OCI-LY7 (cell line): ENCODE results near the gene TRAF5. TPM values are rescaled to one million over a fixed set of nuclear protein-coding genes. Genes with fewer than 3 reads are reported as not detected.

Experiments used
- BruUV-seq: library from RNA; stranded (reverse); fragments of 400-500 nt; replicated peaks from 2 replicates; lab custom pipeline; 2021; lab: Mats Ljungman, UMichigan
- CTCF ChIA-PET: fragments of 300-600 bp; sonication (Branson Sonifier 250); formaldehyde crosslinking; loops from one replicate; lab custom pipeline; 2022; ENCODE audit warnings: antibody characterized with exemption; ENCODE audit not compliant: unreplicated experiment; lab: Charles Lee
- POLR2A ChIA-PET: fragments of 300-600 bp; sonication (Branson Sonifier 250); formaldehyde crosslinking; loops from one replicate; lab custom pipeline; 2022; ENCODE audit warnings: antibody characterized with exemption; lab: Charles Lee
- DNase-seq: peaks from one replicate; pipeline ENCODE4 v3.0.0-alpha.2; 2015; ENCODE audit warnings: low spot score
- H2AFZ ChIP-seq: fragments of 200-600 bp; sonication (generic), shearing (Covaris generic); 2 replicates; pipeline ENCODE4 v1.6.1; 2014; ENCODE audit warnings: mild to moderate bottlenecking, antibody characterized with exemption, low read length, moderate library complexity
- H3K27ac ChIP-seq: fragments of 200-600 bp; sonication (generic); 2 replicates; pipeline ENCODE4 v1.5.1; 2014; ENCODE audit warnings: mixed run types, low read depth, mild to moderate bottlenecking, moderate library complexity, low read length, inconsistent platforms; ENCODE audit not compliant: poor library complexity, severe bottlenecking
- H3K36me3 ChIP-seq: fragments of 200-600 bp; sonication (generic); 2 replicates; pipeline ENCODE4 v1.6.1; 2014; ENCODE audit warnings: mild to moderate bottlenecking, antibody characterized with exemption, low read length, moderate library complexity, mixed read lengths; ENCODE audit not compliant: insufficient read depth
- H3K4me1 ChIP-seq: fragments of 200-600 bp; sonication (generic); 2 replicates; pipeline ENCODE4 v1.5.1; 2014; ENCODE audit warnings: mild to moderate bottlenecking, low read length; ENCODE audit not compliant: insufficient read depth, poor library complexity, severe bottlenecking
- H3K4me2 ChIP-seq: fragments of 200-600 bp; sonication (generic); 2 replicates; pipeline ENCODE4 v1.6.1; 2014; ENCODE audit warnings: mild to moderate bottlenecking, low read length
- H3K4me3 ChIP-seq: fragments of 200-600 bp; sonication (generic); 2 replicates; pipeline ENCODE4 v1.5.1; 2014; ENCODE audit warnings: mild to moderate bottlenecking, low read depth, low read length; ENCODE audit not compliant: poor library complexity, severe bottlenecking
- H3K79me2 ChIP-seq: fragments of 200-600 bp; sonication (generic); 2 replicates; pipeline ENCODE4 v1.6.1; 2016; ENCODE audit warnings: low read depth, mild to moderate bottlenecking, low read length, moderate library complexity, mixed read lengths; ENCODE audit not compliant: insufficient read depth
- H3K9me2 ChIP-seq: fragments of 200-600 bp; sonication (generic); 2 replicates; pipeline ENCODE4 v1.6.1; 2016; ENCODE audit warnings: mild to moderate bottlenecking, low read length, mixed read lengths; ENCODE audit not compliant: insufficient read depth
- H3K9me3 ChIP-seq: fragments of 200-600 bp; sonication (generic); 2 replicates; pipeline ENCODE4 v1.6.1; 2014; ENCODE audit warnings: mild to moderate bottlenecking, mixed run types, low read length, mixed read lengths
- H4K20me1 ChIP-seq: fragments of 200-600 bp; sonication (generic); 2 replicates; pipeline ENCODE4 v1.6.1; 2014; ENCODE audit warnings: mild to moderate bottlenecking, antibody characterized with exemption, low read length, moderate library complexity, mixed read lengths; ENCODE audit not compliant: insufficient read depth
- EZH2phosphoT487 ChIP-seq: fragments of 200-600 bp; sonication (generic); IDR thresholded peaks from 2 replicates; pipeline ENCODE4 v1.6.1; 2018; ENCODE audit warnings: low read depth, borderline replicate concordance, mild to moderate bottlenecking, mixed run types, antibody characterized with exemption, low read length, moderate library complexity, mixed read lengths
- intact Hi-C: fragments of 100-400 bp; cut with micrococcal nuclease; formaldehyde crosslinking; loops from one replicate; pipeline ENCODE4 v1.10.0; 2022; ENCODE audit not compliant: unreplicated experiment
- total RNA-seq, 2 experiments: library from RNA; depleted of rRNA in 1 of 2; stranded (reverse); fragments of >200 nt in 1 of 2; shearing (Covaris generic) in 1 of 2; gene quantifications; 2 replicates each; pipeline ENCODE4 v1.2.3, GENCODE V29; 2014 to 2022
- TF ChIP-seq, protein P1 (sequence below): fragments of 200-600 bp; sonication (generic); conservative IDR thresholded peaks from 2 replicates; pipeline ENCODE4 v1.5.1; 2014; ENCODE audit warnings: mild to moderate bottlenecking, antibody characterized with exemption, low read length, moderate library complexity, mixed read lengths

The TRAF5 gene
- total RNA-seq, 2 experiments from 2014 or later: 24.2 to 54.4 TPM

DNA sequence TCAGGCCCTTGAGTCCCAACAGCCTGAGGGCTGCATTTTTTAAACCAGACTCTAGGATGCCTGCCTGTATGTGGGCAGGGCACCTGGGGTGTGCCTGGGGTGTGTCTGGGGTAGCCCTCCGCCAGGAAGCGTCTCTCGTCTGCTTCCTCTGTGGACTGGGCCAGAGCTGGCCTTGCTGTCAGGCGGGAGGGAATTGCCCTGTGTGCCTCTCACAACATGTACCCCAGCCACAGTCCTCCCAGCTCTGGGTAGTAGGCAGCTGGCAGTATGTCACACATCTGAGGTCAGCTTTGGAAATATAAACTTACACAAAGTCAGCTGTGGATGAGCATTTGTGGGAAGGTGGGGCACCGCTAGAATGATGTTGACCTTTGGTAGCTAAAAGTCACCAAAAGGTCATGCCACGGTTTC, 13.0 kb downstream of the TRAF5 start:
- ChIA-PET CTCF (interaction anchor here (1.2 kb wide), 1 partner anchor 12 kb away, joined by 4 read pairs; no protein-coding TSS in a partner anchor), POLR2A (interaction anchor here (1.0 to 4.7 kb wide), 2 partner anchors 10 to 14 kb away, joined by 4 to 39 read pairs; no protein-coding TSS in a partner anchor)
- Histone ChIP-seq H2AFZ (no peak overlapping the region), H3K79me2 (peaks cover 65% of the 10 kb centered on the region), H3K4me1 (peaks cover 55% of the 10 kb centered on the region), H4K20me1 (no peaks in the 10 kb centered on the region; the same call in 1 of the 2 replicates), H3K9me3 (no peaks in the 10 kb centered on the region), H3K36me3 (peaks cover 4% of the 10 kb centered on the region; the same call in 1 of the 2 replicates), H3K9me2 (no peaks in the 10 kb centered on the region), H3K27ac (no peak overlapping the region), H3K4me3 (no peak overlapping the region), H3K4me2 (no peak overlapping the region)
- TF ChIP-seq EZH2phosphoT487: no peak
- TF ChIP-seq, protein P1, sequence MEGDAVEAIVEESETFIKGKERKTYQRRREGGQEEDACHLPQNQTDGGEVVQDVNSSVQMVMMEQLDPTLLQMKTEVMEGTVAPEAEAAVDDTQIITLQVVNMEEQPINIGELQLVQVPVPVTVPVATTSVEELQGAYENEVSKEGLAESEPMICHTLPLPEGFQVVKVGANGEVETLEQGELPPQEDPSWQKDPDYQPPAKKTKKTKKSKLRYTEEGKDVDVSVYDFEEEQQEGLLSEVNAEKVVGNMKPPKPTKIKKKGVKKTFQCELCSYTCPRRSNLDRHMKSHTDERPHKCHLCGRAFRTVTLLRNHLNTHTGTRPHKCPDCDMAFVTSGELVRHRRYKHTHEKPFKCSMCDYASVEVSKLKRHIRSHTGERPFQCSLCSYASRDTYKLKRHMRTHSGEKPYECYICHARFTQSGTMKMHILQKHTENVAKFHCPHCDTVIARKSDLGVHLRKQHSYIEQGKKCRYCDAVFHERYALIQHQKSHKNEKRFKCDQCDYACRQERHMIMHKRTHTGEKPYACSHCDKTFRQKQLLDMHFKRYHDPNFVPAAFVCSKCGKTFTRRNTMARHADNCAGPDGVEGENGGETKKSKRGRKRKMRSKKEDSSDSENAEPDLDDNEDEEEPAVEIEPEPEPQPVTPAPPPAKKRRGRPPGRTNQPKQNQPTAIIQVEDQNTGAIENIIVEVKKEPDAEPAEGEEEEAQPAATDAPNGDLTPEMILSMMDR: no peak
- no peak for DNase-seq
- intact Hi-C loops: no loop called here
- no TSS peak for BruUV-seq

DNA sequence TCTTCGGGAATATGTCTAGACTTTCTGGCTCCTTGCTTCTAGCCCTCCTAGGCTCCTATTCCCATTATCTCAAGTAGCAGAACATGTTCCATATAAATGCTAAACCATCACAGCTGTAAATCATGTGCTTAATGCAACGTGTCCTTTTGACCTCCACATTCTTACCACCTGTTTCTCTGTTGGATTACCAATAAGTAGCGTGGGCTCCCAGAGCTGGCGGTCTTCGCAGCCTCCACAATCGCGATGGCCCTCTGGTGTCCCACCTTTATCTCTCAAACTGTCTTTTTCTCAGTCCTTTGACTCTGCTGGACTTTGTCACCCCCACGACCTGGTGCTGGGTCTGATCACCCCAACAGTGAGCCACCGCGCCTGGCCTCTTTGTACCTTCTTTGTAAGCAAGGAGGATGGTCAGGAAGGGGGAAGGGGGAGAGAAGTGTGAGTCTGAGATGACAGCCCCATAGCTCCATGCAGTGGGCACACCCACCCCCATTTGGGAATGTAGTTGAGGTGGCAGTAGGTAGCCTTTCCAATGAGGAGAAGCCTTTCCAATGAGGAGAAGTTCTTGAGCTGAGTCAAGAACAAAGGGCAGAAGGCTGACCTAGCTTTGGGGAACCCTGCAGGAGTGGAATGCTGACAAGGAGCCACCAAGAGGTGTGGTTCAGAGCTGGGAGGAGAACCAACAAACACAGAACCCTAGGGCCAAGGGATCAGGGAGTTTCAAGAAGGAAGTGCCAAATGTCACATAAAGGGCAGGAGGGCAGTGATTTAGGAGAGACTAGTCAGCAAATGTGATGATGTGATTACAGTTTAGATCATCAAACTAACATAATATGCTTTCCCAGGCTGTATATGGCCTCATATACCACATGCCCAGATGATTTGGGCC, 14.2 kb downstream of the TRAF5 start:
- TF ChIP-seq, protein P1: no peak
- TF ChIP-seq EZH2phosphoT487: no peak
- peaks cover 4% of the 10 kb centered on the region; the same call in 1 of the 2 replicates for H3K36me3 ChIP-seq
- H3K9me3 ChIP-seq: no peaks in the 10 kb centered on the region
- intact Hi-C loops: no loop called here
- peaks cover 55% of the 10 kb centered on the region for H3K79me2 ChIP-seq
- no peak overlapping the region for H3K27ac ChIP-seq
- H3K4me3 ChIP-seq: no peak overlapping the region
- no peaks in the 10 kb centered on the region for H3K9me2 ChIP-seq
- ChIA-PET POLR2A (interaction anchor here (1.0 to 4.7 kb wide), 2 partner anchors 12 to 14 kb away, joined by 3 to 39 read pairs; partner anchors contain the start of gene TRAF5), CTCF (interaction anchor here (1.2 to 1.4 kb wide), 2 partner anchors 11 kb away, joined by 4 read pairs; no protein-coding TSS in a partner anchor)
- no peaks in the 10 kb centered on the region; the same call in 1 of the 2 replicates for H4K20me1 ChIP-seq
- no TSS peak for BruUV-seq
- peaks cover 43% of the 10 kb centered on the region for H3K4me1 ChIP-seq
- H2AFZ ChIP-seq: no peak overlapping the region
- H3K4me2 ChIP-seq: no peak overlapping the region
- DNase-seq: no peak
